Hippocampal formation (tissue), 2 donors: ENCODE results near the gene COL5A1.
A peak's percentile ranks its signal among the peaks of the same experiment; 100 is the strongest.

Experiments used
- DNase-seq, 2 donors: peaks; one replicate each; lab custom pipeline; 2025; lab: John Stamatoyannopoulos, UW

Gene COL5A1

GRCh38 chr9:134725605-134725940 is 84.0 kb downstream of the COL5A1 start:
- DNase-seq = no peak

- DNase-seq = no peak
These were observed 84.6 kb downstream of the COL5A1 start for GRCh38 chr9:134726026-134726721.

GRCh38 chr9:134726722-134727034 is 85.1 kb downstream of the COL5A1 start:
- no peak for DNase-seq

- no peak for DNase-seq
These were observed 86.6 kb downstream of the COL5A1 start for GRCh38 chr9:134728021-134728795.

GRCh38 chr9:134728801-134729495 is 87.3 kb downstream of the COL5A1 start:
- no peak for DNase-seq

- DNase-seq = no peak
These were observed 88.6 kb downstream of the COL5A1 start for GRCh38 chr9:134730011-134730760.

GRCh38 chr9:134730761-134731496 is 89.3 kb downstream of the COL5A1 start:
- no peak for DNase-seq

- no peak for DNase-seq
These were observed 90.1 kb downstream of the COL5A1 start for GRCh38 chr9:134731497-134732391.

- no peak for DNase-seq
These were observed 90.9 kb downstream of the COL5A1 start for GRCh38 chr9:134732392-134733110.

- no peak for DNase-seq
These were observed 92.1 kb downstream of the COL5A1 start for GRCh38 chr9:134733480-134734232.

GRCh38 chr9:134734270-134734669 is 92.7 kb downstream of the COL5A1 start:
- no peak for DNase-seq

- no peak for DNase-seq
These were observed 94.0 kb downstream of the COL5A1 start for GRCh38 chr9:134735441-134736175.

- DNase-seq = no peak
These were observed 95.3 kb downstream of the COL5A1 start for GRCh38 chr9:134736791-134737497.

GRCh38 chr9:134737842-134738580 is 96.4 kb downstream of the COL5A1 start:
- DNase-seq = no peak

GRCh38 chr9:134738869-134739659 is 97.5 kb downstream of the COL5A1 start:
- peak; percentile 55 to 58 for DNase-seq

GRCh38 chr9:134739660-134739968 is 98.0 kb downstream of the COL5A1 start:
- DNase-seq = no peak
